Measurements from ENCODE around the gene NXNL2. TPM values are rescaled to one million over a fixed set of nuclear protein-coding genes. Genes with fewer than 3 reads are reported as not detected.

The NXNL2 gene
- total and polyA plus RNA-seq, 5 experiments from 2014 or later = not detected

- peaks cover 0 to 4% (median 0%) of the 10 kb centered on the region in 5 donors for H3K27me3 Mint-ChIP-seq
- POLR2A ChIA-PET = no interaction called here
- H3K27ac Mint-ChIP-seq = peak overlapping the region in 1 of 10 donors; percentile 12
- DNase-seq (no peak), ATAC-seq (no peak)
- H3K4me3 Mint-ChIP-seq = no peak overlapping the region
- peaks cover 0 to 5% (median 0%) of the 10 kb centered on the region in 3 donors for H3K36me3 Mint-ChIP-seq
- peaks cover 0 to 10% (median 0%) of the 10 kb centered on the region in 9 donors for H3K9me3 Mint-ChIP-seq
- H3K4me1 Mint-ChIP-seq = peaks cover 4 to 12% (median 8%) of the 10 kb centered on the region in 4 donors
These were observed 53.1 kb downstream of the NXNL2 start for GRCh38 chr9:88587885-88588649.

- Mint-ChIP-seq H3K27me3 (peaks cover 0 to 3% (median 0%) of the 10 kb centered on the region in 5 donors), H3K4me3 (no peak overlapping the region), H3K9me3 (peaks cover 0 to 10% (median 0%) of the 10 kb centered on the region in 9 donors), H3K27ac (no peak overlapping the region), H3K36me3 (peaks cover 0 to 5% (median 0%) of the 10 kb centered on the region in 3 donors), H3K4me1 (peaks cover 0 to 6% (median under 1%) of the 10 kb centered on the region in 4 donors)
- ATAC-seq = no peak
- POLR2A ChIA-PET = no interaction called here
- no peak for DNase-seq
These were observed 54.7 kb downstream of the NXNL2 start for GRCh38 chr9:88589656-88590055.

GRCh38 chr9:88590558-88591146 lies 55.7 kb downstream of the NXNL2 start:
- ATAC-seq = no peak
- no peak for DNase-seq
- peaks cover 0 to 5% (median 0%) of the 10 kb centered on the region in 3 donors for H3K36me3 Mint-ChIP-seq
- H3K9me3 Mint-ChIP-seq = peaks cover 0 to 10% (median 0%) of the 10 kb centered on the region in 9 donors
- H3K27ac Mint-ChIP-seq = no peak overlapping the region
- H3K4me3 Mint-ChIP-seq = no peak overlapping the region
- H3K27me3 Mint-ChIP-seq = peaks cover 0 to 3% (median 0%) of the 10 kb centered on the region in 5 donors
- peaks cover 0 to 6% (median under 1%) of the 10 kb centered on the region in 4 donors for H3K4me1 Mint-ChIP-seq
- POLR2A ChIA-PET = no interaction called here

- POLR2A ChIA-PET = no interaction called here
- ATAC-seq (peak; percentile 59 to 73), DNase-seq (peak; percentile 20 to 76 (median 58))
- H3K4me1 Mint-ChIP-seq = peaks cover 0 to 11% (median under 1%) of the 10 kb centered on the region in 4 donors
- H3K27me3 Mint-ChIP-seq = peaks cover 0 to 18% (median 9%) of the 10 kb centered on the region in 5 donors
- H3K9me3 Mint-ChIP-seq = no peaks in the 10 kb centered on the region
- peak overlapping the region in 1 of 10 donors; percentile 1 for H3K4me3 Mint-ChIP-seq
- H3K27ac Mint-ChIP-seq = peak overlapping the region in 1 of 10 donors; percentile 5
- no peaks in the 10 kb centered on the region for H3K36me3 Mint-ChIP-seq
These were observed 58.7 kb downstream of the NXNL2 start for GRCh38 chr9:88593537-88594185.

Other genes starting within 250 kb of the NXNL2 start
- gene SPIN1, start 146.7 kb upstream of the NXNL2 start, total RNA-seq = 10 to 100 TPM; 37.4 to 37.5 TPM
- gene SPIN1, start 146.7 kb upstream of the NXNL2 start, polyA plus RNA-seq = 10 to 100 TPM; 22.4 to 26.7 (median 24.0) TPM